Effector memory CD4-positive, alpha-beta T cell (primary cell): Measurements from ENCODE around the gene FREM3.
"Not testable (repeated sequence)": the region's sequence is repeated elsewhere in the genome, so short reads cannot be mapped to it uniquely, and the experiment has no call there.

Source experiments
- DNase-seq, 3 donors: peaks; one replicate each; pipeline ENCODE4 v3.0.0-alpha.2; 2020
- H3K27ac ChIP-seq: 2 replicates; pipeline ENCODE4 v1.7.0; 2013; ENCODE audit warnings: mild to moderate bottlenecking, low read length, moderate library complexity; ENCODE audit not compliant: insufficient read depth, poor library complexity, severe bottlenecking
- H3K27me3 ChIP-seq: replicated peaks from 2 replicates; pipeline ENCODE4 v1.7.0; 2013; ENCODE audit warnings: mild to moderate bottlenecking, low read length; ENCODE audit not compliant: insufficient read depth, control insufficient read depth, poor library complexity, severe bottlenecking
- H3K36me3 ChIP-seq: 2 replicates; pipeline ENCODE4 v1.7.0; 2013; ENCODE audit warnings: mild to moderate bottlenecking, low read length, moderate library complexity; ENCODE audit not compliant: control insufficient read depth, insufficient read depth
- H3K4me1 ChIP-seq: 2 replicates; pipeline ENCODE4 v1.7.0; 2013; ENCODE audit warnings: low read length, mild to moderate bottlenecking; ENCODE audit not compliant: control insufficient read depth, insufficient read depth, poor library complexity, severe bottlenecking
- H3K4me3 ChIP-seq: 2 replicates; pipeline ENCODE4 v1.7.0; 2013; ENCODE audit warnings: low read length, low read depth, mild to moderate bottlenecking; ENCODE audit not compliant: insufficient read depth, poor library complexity, severe bottlenecking
- H3K9me3 ChIP-seq: 2 replicates; pipeline ENCODE4 v1.7.0; 2013; ENCODE audit warnings: mild to moderate bottlenecking, low read length, moderate library complexity; ENCODE audit not compliant: control insufficient read depth
- total RNA-seq, 3 donors: gene quantifications; one replicate each; lab custom pipeline; 2026; lab: John Stamatoyannopoulos, UW

FREM3 gene
- 0.17 to 0.35 (median 0.19) reads per million in 3 donors for total RNA-seq

- no peak within 1 kb of the TSS for H3K27ac ChIP-seq
- no peaks in the 10 kb centered on the region for H3K36me3 ChIP-seq
- DNase-seq = no peak
- peaks cover 11% of the 10 kb centered on the region for H3K4me1 ChIP-seq
- no peaks in the 10 kb centered on the region for H3K27me3 ChIP-seq
- H3K4me3 ChIP-seq = peak within 1 kb of the TSS; percentile 45
- no peaks in the 10 kb centered on the region for H3K9me3 ChIP-seq
Observed at GRCh38 chr4:143700416-143701352, at the start of gene FREM3. TSS of gene FREM3 (minus strand) at chr4:143700675. CDS start at chr4:143700675, 0 bp downstream.

GRCh38 chr4:143745874-143746273 is 45.4 kb upstream of the FREM3 start:
- no peak for DNase-seq
- Histone ChIP-seq H3K9me3 (no peaks in the 10 kb centered on the region), H3K27ac (no peak overlapping the region), H3K4me3 (no peak overlapping the region), H3K27me3 (no peaks in the 10 kb centered on the region), H3K36me3 (no peaks in the 10 kb centered on the region), H3K4me1 (no peaks in the 10 kb centered on the region)

- DNase-seq = no peak
- Histone ChIP-seq H3K27ac (no peak overlapping the region), H3K27me3 (no peaks in the 10 kb centered on the region), H3K4me1 (no peaks in the 10 kb centered on the region), H3K4me3 (no peak overlapping the region), H3K9me3 (no peaks in the 10 kb centered on the region), H3K36me3 (no peaks in the 10 kb centered on the region)
Observed at GRCh38 chr4:143743591-143743990, 43.1 kb upstream of the FREM3 start.

- Histone ChIP-seq H3K4me1 (no peaks in the 10 kb centered on the region), H3K27ac (no peak overlapping the region), H3K4me3 (no peak overlapping the region), H3K9me3 (no peaks in the 10 kb centered on the region), H3K27me3 (no peaks in the 10 kb centered on the region), H3K36me3 (no peaks in the 10 kb centered on the region)
- no peak for DNase-seq
Observed at GRCh38 chr4:143742834-143743233, 42.4 kb upstream of the FREM3 start.

- H3K27ac ChIP-seq = no peak overlapping the region
- no peak for DNase-seq
Observed at GRCh38 chr4:143736861-143737260, 36.4 kb upstream of the FREM3 start.

GRCh38 chr4:143736061-143736460 is 35.6 kb upstream of the FREM3 start:
- H3K36me3 ChIP-seq, DNase-seq, H3K4me1 ChIP-seq, H3K9me3 ChIP-seq, H3K27ac ChIP-seq, H3K27me3 ChIP-seq, H3K4me3 ChIP-seq: not testable (repeated sequence)

More at GRCh38 chr4:143736861-143737260, 36.4 kb upstream of the FREM3 start:
- no peak overlapping the region for H3K4me3 ChIP-seq
- H3K36me3 ChIP-seq = no peaks in the 10 kb centered on the region
- no peaks in the 10 kb centered on the region for H3K27me3 ChIP-seq
- H3K4me1 ChIP-seq = no peaks in the 10 kb centered on the region
- H3K9me3 ChIP-seq = no peaks in the 10 kb centered on the region

GRCh38 chr4:143728166-143728565 is 27.7 kb upstream of the FREM3 start:
- no peaks in the 10 kb centered on the region for H3K4me1 ChIP-seq
- DNase-seq = no peak
- no peak overlapping the region for H3K4me3 ChIP-seq
- H3K27me3 ChIP-seq = no peaks in the 10 kb centered on the region
- no peak overlapping the region for H3K27ac ChIP-seq
- no peaks in the 10 kb centered on the region for H3K36me3 ChIP-seq
- no peaks in the 10 kb centered on the region for H3K9me3 ChIP-seq

GRCh38 chr4:143726714-143727113 is 26.2 kb upstream of the FREM3 start:
- DNase-seq = no peak
- H3K4me3 ChIP-seq = no peak overlapping the region
- no peaks in the 10 kb centered on the region for H3K27me3 ChIP-seq
- H3K9me3 ChIP-seq = no peaks in the 10 kb centered on the region
- H3K36me3 ChIP-seq = no peaks in the 10 kb centered on the region
- H3K27ac ChIP-seq = no peak overlapping the region
- no peaks in the 10 kb centered on the region for H3K4me1 ChIP-seq

GRCh38 chr4:143721317-143721716 is 20.8 kb upstream of the FREM3 start:
- Histone ChIP-seq H3K4me3 (no peak overlapping the region), H3K27ac (no peak overlapping the region), H3K4me1 (no peaks in the 10 kb centered on the region), H3K27me3 (no peaks in the 10 kb centered on the region), H3K9me3 (no peaks in the 10 kb centered on the region), H3K36me3 (no peaks in the 10 kb centered on the region)
- no peak for DNase-seq

- not testable (repeated sequence) for H3K9me3 ChIP-seq, H3K27me3 ChIP-seq, H3K27ac ChIP-seq, H3K4me1 ChIP-seq, H3K36me3 ChIP-seq, H3K4me3 ChIP-seq, DNase-seq
Observed at GRCh38 chr4:143718748-143719147, 18.3 kb upstream of the FREM3 start.
